AG04450 (cell line): ENCODE measurements around the gene HOXC9. TPM values are rescaled to one million over a fixed set of nuclear protein-coding genes. Genes with fewer than 3 reads are reported as not detected.

ENCODE experiments used
- CTCF ChIA-PET: fragments of 300-600, 350-600 bp; formaldehyde crosslinking; extraction: SDS; loops from one replicate; lab custom pipeline; 2022; ENCODE audit warnings: antibody characterized with exemption, inconsistent platforms; lab: Charles Lee
- POLR2A ChIA-PET: fragments of 350-600 bp; formaldehyde crosslinking; extraction: SDS; loops from one replicate; lab custom pipeline; 2021; ENCODE audit warnings: antibody characterized with exemption, inconsistent platforms; lab: Yijun Ruan, JAX
- DNase-seq: peaks from one replicate; pipeline ENCODE4 v3.0.0-alpha.2; 2011; ENCODE audit warnings: low read depth, low spot score
- H3K27ac ChIP-seq: one replicate; pipeline ENCODE4 v1.5.1; 2012; ENCODE audit warnings: low read depth, low read length, control low read depth
- H3K27me3 ChIP-seq: one replicate; pipeline ENCODE4 v1.6.0; 2012; ENCODE audit warnings: low read length; ENCODE audit not compliant: control insufficient read depth, insufficient read depth
- H3K4me3 ChIP-seq: 2 replicates; pipeline ENCODE4 v1.5.1; 2011; ENCODE audit warnings: mild to moderate bottlenecking, low read depth, low read length, control low read depth
- H3K9me3 ChIP-seq: 2 replicates; pipeline ENCODE4 v1.5.1; 2012; ENCODE audit warnings: low read length; ENCODE audit not compliant: control insufficient read depth, insufficient read depth
- CTCF ChIP-seq: IDR thresholded peaks from 2 replicates; pipeline ENCODE4 v1.5.1; 2011; ENCODE audit warnings: low read depth, low read length, control low read depth, inconsistent platforms
- polyA plus RNA-seq: library from polyadenylated mRNA; depleted of rRNA; stranded (reverse); fragments of >200 nt; gene quantifications from 2 replicates; pipeline ENCODE4 v1.2.3, GENCODE V29; 2011

The HOXC9 gene
- polyA plus RNA-seq, 1 experiment = not detected

GRCh38 chr12:53985994-53986685 is 13.8 kb upstream of the HOXC9 start:
- TF ChIP-seq CTCF = no peak
- DNase-seq = no peak
- peaks cover 94% of the 10 kb centered on the region for H3K27me3 ChIP-seq
- H3K9me3 ChIP-seq = peaks cover 22% of the 10 kb centered on the region
- no peak overlapping the region for H3K27ac ChIP-seq
- H3K4me3 ChIP-seq = no peak overlapping the region
- ChIA-PET CTCF (interaction anchor here (2.0 kb wide), 1 partner anchor 206 kb away, joined by 6 read pairs; no protein-coding TSS in a partner anchor), POLR2A (interaction anchor here (0.7 kb wide), 1 partner anchor 11 kb away, joined by 3 read pairs; no protein-coding TSS in a partner anchor)

- CTCF ChIA-PET = interaction anchor here (2.0 kb wide), 1 partner anchor 205 kb away, joined by 6 read pairs; no protein-coding TSS in a partner anchor
- Histone ChIP-seq H3K27me3 (peaks cover 94% of the 10 kb centered on the region), H3K27ac (no peak overlapping the region), H3K9me3 (peaks cover 22% of the 10 kb centered on the region), H3K4me3 (no peak overlapping the region)
- POLR2A ChIA-PET = interaction anchor here (0.9 kb wide), 1 partner anchor 13 kb away, joined by 3 read pairs; the partner anchor contains the start of gene HOXC9
- DNase-seq = no peak
- TF ChIP-seq CTCF = no peak
Measured at GRCh38 chr12:53986686-53987483, 13.1 kb upstream of the HOXC9 start.

- H3K4me3 ChIP-seq = no peak overlapping the region
- POLR2A ChIA-PET = interaction anchor here (0.9 kb wide), 1 partner anchor 12 kb away, joined by 3 read pairs; the partner anchor contains the start of gene HOXC9
- peaks cover 22% of the 10 kb centered on the region for H3K9me3 ChIP-seq
- peaks cover 94% of the 10 kb centered on the region for H3K27me3 ChIP-seq
- CTCF ChIA-PET = interaction anchor here (1.5 to 2.0 kb wide), 2 partner anchors 18 to 204 kb away, joined by 6 read pairs; no protein-coding TSS in a partner anchor
- no peak overlapping the region for H3K27ac ChIP-seq
- DNase-seq = no peak
- no peak for TF ChIP-seq CTCF
Measured at GRCh38 chr12:53987787-53988230, 12.2 kb upstream of the HOXC9 start.

- ChIA-PET POLR2A (no interaction called here), CTCF (interaction anchor here (1.5 kb wide), 1 partner anchor 17 kb away, joined by 6 read pairs; no protein-coding TSS in a partner anchor)
- DNase-seq = no peak
- H3K4me3 ChIP-seq = no peak overlapping the region
- no peak overlapping the region for H3K27ac ChIP-seq
- peaks cover 22% of the 10 kb centered on the region for H3K9me3 ChIP-seq
- TF ChIP-seq CTCF = no peak
- peaks cover 94% of the 10 kb centered on the region for H3K27me3 ChIP-seq
Measured at GRCh38 chr12:53988541-53989226, 11.3 kb upstream of the HOXC9 start.
